ENCODE results near the gene KRT85.

DNA sequence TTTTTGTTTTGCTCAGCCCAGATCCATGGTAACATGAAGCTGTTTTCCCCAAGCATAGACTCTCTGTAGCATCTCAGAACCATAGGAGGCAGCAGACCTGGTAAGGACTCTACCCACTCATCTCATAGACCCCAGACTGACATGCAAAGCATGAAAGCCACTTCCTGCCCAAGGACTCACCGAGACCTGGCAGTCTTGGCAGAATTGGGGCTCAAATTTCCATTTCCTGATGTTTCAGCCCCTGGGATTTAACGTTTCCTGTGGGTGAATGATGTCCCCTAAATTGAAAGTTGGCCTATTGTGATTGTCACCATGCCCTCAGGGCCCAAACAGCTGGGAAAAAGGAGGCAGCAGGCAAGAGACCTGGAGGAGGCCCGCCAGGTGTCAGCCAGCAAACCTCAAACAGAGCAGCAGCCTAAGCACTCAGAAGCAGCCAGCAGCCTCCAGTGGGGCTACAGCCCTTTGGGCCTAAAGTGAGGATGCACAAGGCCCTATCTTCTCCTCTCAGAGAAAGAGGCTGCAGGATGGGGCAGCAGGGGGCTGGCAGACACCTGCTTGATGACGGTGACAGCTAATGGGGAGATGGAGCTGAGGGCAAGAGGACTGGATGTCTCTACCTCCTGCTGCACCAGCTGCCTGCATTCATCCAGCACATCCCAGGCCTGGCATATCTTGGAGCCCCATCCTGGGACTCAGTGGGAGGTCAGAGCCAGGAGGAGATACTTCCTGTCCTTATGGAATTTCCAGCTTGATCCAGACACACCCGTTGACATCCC lies 8.5 kb downstream of the KRT85 start:
- TF ChIP-seq POLR2A (IDR thresholded peaks at IDR 0.05; ENCODE audit: low read depth, low read length) (no peak), BHLHE40 (IDR thresholded peaks at IDR 0.05; ENCODE audit: low read depth, low read length) (no peak), CEBPB (IDR thresholded peaks at IDR 0.05; ENCODE audit: low read depth, low read length) (no peak), MAZ (IDR thresholded peaks at IDR 0.05; ENCODE audit: borderline replicate concordance, low read depth, low read length) (no peak), MAFK (IDR thresholded peaks at IDR 0.05; ENCODE audit: low read depth, low read length) (no peak), RAD21 (IDR thresholded peaks at IDR 0.05; ENCODE audit: low read length) (no peak)
- TF ChIP-seq, protein P1, sequence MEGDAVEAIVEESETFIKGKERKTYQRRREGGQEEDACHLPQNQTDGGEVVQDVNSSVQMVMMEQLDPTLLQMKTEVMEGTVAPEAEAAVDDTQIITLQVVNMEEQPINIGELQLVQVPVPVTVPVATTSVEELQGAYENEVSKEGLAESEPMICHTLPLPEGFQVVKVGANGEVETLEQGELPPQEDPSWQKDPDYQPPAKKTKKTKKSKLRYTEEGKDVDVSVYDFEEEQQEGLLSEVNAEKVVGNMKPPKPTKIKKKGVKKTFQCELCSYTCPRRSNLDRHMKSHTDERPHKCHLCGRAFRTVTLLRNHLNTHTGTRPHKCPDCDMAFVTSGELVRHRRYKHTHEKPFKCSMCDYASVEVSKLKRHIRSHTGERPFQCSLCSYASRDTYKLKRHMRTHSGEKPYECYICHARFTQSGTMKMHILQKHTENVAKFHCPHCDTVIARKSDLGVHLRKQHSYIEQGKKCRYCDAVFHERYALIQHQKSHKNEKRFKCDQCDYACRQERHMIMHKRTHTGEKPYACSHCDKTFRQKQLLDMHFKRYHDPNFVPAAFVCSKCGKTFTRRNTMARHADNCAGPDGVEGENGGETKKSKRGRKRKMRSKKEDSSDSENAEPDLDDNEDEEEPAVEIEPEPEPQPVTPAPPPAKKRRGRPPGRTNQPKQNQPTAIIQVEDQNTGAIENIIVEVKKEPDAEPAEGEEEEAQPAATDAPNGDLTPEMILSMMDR (conservative IDR thresholded peaks at IDR 0.05; ENCODE audit: low read depth, low read length), result no peak
